Body of pancreas (tissue), 4 donors: ENCODE measurements around the gene GYG2.
"Not testable (repeated sequence)": the region's sequence is repeated elsewhere in the genome, so short reads cannot be mapped to it uniquely, and the experiment has no call there.

Experiments used
- CTCF ChIP-seq, 7 experiments: fragments of 450-650 bp in 4 of 7; fragments of 200-600 bp in 3 of 7; sonication (generic) in 3 of 7; IDR thresholded peaks; one replicate each; pipeline ENCODE4 v1.5.1; 2016 to 2019; ENCODE audit warnings: antibody characterized with exemption in 7 of 7
- POLR2A ChIP-seq, 3 donors: fragments of 450-650 bp; IDR thresholded peaks; one replicate each; pipeline ENCODE4 v1.6.1; 2016; ENCODE audit warnings: antibody characterized with exemption in 3 of 3, mild to moderate bottlenecking in 2 of 3

- TF ChIP-seq CTCF, POLR2A (IDR thresholded peaks at IDR 0.05): not testable (repeated sequence)
These were observed 23.9 kb upstream of the GYG2 start for GRCh38 chrX:2804858-2805257.
